GM18951 (cell line): ENCODE results near the gene AGO1.

Experiments
- POLR2A ChIP-seq: IDR thresholded peaks from 4 replicates; pipeline ENCODE4 v1.6.1; 2011; ENCODE audit warnings: mild to moderate bottlenecking; ENCODE audit not compliant: insufficient read length, insufficient read depth; ENCODE audit errors: extremely low read depth
- in situ Hi-C: fragments of 300-500 bp; cut with MboI; formaldehyde crosslinking; loops from one replicate; pipeline ENCODE4 v1.12.0; 2022; ENCODE audit warnings: low sequenced_read_pairs, mixed read lengths, inconsistent platforms; ENCODE audit not compliant: unreplicated experiment

Gene AGO1

DNA sequence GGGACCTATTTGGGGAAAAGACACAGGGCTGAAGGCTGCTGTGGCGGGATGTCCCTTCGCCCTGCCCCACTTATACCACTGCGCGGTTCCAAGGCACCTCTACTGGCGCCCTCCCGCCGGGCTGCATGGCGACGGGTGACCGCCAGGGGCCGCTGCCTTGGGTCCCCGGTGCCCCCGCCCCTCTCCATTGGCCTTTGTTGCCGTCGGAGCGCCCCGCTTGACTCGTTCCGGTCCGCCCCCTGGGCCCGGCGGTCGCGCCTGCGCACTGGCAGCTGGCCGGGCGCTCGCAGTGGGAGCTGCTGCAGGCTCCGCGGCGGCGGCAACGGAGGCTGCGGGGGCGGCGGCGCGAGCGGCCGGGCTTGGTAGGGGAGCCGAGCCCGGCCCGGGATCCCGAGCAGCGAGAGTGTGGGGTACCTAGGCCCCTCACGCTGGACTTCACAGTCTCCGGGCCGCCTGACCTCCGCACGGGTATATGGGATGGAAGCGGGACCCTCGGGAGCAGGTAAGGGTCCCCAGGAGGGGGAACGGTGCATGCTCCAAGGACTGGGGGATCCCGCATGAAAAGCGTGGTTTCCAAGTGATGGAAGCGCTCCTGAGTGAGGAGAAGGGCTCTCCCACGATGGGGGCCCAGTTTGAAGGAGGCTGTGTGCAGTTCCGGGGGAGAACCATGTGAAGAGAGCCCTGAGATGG lies at the start of gene AGO1:
TSS of gene AGO1 (plus strand) at position 265 of the 690 bp plus-strand sequence. CDS start at position 478, 213 bp downstream.
- peak; percentile 94 for TF ChIP-seq POLR2A
- in situ Hi-C loops, result no loop called here

DNA sequence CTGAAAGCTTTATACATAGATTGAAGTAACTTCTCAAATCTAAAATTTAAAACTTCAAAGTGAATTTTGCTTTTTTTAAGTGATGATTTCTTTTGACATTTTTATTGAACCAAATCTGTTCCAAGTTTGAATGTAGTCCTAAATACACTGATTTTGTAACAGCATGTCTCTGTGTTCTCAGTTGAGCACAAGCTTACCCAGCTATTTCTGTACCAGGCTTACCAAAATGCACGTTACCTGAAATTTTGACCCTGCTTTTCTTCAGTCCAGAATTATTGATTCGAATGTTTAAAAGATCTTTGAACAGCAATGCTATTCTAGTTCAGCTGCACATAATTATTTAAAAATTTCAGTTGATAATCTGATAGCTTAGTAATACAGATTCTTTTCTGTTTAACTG lies 49.6 kb upstream of the AGO1 start:
- TF ChIP-seq POLR2A, result no peak
- in situ Hi-C loops, result no loop called here

DNA sequence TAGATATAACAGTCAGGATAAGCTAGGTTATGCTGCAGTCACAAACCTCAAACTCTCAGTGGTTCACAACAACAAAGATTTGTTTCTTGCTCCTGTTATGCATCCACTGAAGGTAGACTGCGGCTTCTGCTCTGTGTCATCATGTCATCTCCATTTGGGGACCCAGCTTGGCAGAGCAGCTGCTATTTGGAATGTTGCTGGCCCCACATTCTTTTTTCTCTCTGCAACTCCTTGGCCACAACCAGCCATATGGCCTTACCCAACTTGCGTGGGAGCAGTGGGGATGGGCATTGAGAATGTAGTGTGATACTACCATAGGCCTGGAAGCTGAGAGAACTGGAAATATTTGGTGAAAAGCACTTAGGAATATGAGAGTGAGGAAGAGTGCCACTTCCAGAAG lies 48.8 kb upstream of the AGO1 start:
- no peak for TF ChIP-seq POLR2A
- in situ Hi-C loops, result no loop called here

DNA sequence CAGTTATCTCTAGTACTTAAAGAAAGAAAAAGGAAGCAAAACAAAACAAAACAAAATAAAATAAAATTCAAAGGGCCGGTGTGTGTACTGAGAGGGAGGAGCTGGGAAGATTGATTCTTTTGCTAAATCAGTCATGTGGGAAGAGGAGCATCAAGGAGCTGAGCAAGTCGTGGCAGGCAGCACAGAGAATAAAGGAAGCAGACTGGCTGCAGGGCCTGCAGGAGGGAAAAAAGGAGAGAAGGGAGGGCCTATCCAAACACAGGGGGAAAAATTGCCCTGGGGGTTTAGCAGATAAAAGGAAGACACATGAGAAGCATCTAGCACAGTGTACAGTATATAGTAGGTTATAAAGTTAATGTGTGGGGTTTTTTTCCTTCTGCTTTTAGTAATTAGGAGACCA lies 47.6 kb upstream of the AGO1 start:
- no peak for TF ChIP-seq POLR2A
- in situ Hi-C loops, result no loop called here

DNA sequence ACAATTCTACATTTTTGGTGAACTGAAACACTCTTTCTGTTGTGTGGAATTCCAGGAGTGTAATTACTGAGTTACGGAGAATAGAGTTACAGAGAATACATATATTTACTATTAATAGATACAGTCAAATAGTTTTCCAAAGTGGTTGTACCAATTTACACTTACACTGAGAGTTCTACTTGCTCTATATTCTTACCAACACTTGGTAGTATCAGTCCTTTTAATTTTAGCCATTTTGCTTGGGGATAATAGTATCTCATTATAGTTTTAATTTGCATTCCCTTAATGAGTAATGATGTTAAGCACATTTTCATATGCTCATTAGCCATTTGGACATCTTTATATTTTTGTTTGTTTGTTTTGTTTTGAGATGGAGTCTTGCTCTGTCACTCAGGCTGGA lies 46.3 kb upstream of the AGO1 start:
- in situ Hi-C loops, result no loop called here
- no peak for TF ChIP-seq POLR2A

DNA sequence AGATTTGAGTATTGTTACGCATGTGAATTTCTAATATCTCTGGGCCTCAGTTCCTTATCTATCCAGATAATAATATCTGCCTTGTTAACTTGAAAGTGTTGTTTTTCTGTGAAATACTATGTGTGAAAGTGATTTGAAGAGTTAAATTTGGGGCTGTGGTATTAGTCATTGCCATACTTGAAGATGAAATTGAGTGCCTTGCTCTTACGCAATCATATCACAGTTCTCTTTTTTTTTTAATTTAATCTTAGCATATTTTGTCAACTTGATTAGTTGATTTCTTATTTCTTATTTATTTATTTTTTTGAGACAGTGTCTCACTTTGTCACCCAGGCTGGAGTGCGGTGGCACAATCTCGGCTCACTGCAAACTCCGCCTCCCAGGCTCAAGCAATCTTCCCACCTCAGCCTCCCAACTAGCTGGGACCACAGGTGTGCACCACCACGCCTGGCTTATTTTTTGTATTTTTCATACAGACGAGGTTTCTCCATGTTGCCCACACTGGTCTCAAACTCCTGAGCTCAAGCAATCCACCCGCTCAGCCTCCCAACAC lies 44.2 kb upstream of the AGO1 start:
- in situ Hi-C loops, result no loop called here
- no peak for TF ChIP-seq POLR2A

DNA sequence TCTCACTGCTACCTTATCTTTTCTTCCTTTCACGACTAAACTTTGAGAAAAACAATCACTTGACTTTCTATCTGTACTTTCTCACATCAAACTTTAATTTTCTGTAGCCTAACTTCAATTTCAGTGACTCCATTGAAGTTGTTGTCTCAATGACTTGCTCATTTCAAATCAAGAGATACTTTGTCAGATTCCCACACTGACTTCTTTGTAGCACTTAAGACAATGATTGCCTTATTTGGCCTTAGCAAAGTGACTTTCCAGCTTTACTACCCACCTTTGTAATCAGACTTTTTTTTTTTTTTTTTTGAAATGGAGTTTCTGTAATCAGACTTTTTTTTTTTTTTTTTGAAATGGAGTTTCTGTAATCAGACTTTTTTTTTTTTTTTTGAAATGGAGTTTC lies 38.2 kb upstream of the AGO1 start:
- TF ChIP-seq POLR2A, result no peak
- in situ Hi-C loops, result no loop called here

DNA sequence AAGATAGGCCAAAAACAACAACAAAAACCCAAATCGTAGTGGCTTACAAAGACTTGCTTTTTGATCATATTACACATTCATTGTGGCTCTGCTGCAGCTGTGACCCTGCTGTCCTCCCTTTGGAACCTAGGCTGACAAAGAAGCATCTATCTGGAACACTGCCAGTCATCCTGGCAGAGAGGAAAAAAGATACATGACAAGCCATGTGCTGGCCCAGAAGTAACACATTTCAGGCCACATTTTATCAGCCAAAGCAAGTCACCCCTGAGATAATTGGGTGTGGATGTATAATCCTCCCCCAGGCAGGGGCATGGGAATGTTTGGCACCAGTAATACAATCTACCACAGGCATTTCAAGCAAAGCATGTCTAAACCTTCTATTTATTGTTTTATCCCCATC lies 37.2 kb upstream of the AGO1 start:
- no peak for TF ChIP-seq POLR2A
- in situ Hi-C loops, result no loop called here

DNA sequence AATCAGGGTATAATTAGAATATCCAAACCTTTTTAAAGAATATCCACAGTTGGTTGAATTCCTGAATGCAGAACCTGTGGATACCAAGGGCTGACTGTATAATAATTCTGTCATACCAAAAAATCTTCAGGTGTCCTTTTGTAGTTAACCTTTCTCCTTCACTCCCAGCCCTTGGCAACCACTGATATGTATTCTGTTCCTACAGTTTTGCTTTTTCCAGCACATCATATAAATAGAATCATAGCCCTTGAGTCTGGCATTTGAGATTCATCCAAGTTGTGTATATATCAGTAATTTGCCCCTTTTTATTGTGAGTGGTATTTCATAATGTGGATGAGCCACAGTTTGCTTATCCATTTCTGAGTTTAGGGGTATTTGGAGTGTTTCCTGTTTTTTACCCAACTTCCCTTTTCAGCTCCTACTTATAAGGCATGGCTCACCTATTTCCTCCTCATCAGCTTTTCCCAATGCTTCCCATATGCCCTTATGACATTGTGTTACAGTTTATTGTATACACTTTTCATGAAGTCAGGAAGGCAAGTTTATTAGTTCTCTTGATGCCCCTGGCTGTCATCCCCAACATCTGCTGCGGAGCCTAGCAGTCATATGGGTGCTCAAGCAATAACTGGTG lies 35.0 kb upstream of the AGO1 start:
- TF ChIP-seq POLR2A, result no peak
- in situ Hi-C loops, result no loop called here

DNA sequence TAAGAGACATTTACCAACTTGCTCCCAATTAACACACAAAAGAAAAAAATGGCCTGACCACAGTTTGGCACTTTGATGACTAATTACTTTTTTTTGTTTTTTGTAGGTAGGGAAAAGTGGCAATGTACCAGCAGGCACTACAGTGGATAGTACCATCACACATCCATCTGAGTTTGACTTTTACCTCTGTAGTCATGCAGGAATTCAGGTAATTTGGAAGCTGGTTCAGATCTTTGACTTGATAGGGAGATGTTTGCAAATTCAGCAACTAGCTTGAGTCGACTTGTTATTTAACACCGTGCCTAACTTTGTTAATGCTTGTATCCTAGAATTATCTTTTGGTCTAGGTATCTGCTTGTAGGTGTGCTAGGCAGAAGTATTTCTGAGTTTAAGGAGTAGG lies 33.0 kb upstream of the AGO1 start:
- no peak for TF ChIP-seq POLR2A
- in situ Hi-C loops, result no loop called here

DNA sequence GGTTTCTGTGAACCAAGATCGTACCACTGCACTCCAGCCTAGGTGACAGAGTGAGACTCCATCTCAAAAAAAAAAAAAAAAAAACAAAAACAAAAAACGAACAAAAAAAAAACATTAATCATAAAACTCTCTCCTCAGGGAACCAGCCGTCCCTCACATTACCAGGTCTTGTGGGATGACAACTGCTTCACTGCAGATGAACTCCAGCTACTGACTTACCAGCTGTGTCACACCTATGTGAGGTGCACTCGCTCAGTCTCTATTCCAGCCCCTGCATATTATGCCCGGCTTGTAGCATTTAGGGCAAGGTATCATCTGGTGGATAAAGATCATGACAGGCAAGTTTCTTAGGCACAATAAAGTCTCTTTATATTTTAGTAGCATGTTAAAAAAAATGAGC lies 32.3 kb upstream of the AGO1 start:
- in situ Hi-C loops, result no loop called here
- TF ChIP-seq POLR2A, result no peak

DNA sequence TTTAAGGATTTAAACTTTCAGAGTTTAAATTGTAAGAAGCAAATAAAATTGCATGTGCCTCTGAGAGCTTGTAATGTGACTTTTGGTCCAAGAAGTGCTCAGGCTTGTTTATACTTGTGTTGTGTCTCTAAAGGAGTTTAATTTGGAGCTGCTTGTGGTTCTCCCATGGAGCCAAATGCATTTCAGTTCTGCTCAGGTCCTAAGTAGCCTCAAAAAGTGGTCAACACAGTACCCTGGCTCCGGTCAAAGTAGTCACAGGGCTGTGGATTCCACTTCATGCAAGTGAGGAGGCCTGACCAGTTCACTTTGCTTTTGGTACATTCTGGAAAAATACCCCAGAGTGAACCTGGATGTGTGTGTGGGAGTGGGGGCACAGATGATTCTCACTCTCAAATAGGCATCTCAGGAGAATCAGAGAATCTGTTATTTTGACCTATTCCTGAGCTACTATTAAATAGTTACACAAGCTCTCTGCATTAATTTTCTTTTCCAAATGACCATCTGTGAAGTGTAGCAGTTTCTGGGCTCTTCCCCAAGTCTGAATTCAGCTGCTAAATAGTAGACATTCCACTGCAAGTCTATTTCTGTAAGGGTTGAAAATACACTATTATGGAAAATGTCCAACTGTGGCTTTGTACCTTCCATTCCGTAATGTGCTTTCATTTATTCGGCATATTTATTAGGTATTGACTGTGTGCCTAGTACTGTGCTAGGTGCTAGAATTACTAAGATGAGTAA lies 31.7 kb upstream of the AGO1 start:
- in situ Hi-C loops, result no loop called here
- TF ChIP-seq POLR2A, result no peak

DNA sequence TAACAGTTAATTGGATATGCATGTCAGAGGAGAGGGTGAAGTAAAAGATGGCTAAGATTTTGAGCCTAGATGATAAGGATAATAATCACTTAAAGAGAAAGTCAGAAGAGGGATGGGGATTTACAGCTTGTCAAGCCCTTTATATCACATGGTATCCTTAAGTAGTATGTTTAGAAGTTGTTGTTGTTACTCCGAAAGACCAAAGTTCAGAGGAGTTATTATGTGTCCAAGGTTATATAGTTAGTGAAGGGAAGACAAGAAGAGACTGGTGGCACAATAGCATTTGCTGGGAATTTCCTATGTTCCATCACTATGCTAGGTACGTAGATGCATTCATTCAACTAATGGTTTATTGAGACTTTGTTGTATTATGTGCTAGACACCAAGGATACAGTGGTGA lies 30.8 kb upstream of the AGO1 start:
- TF ChIP-seq POLR2A, result no peak
- in situ Hi-C loops, result no loop called here
